Neural progenitor cell (in vitro differentiated cells): ENCODE data around the gene OR6B3. TPM values are rescaled to one million over a fixed set of nuclear protein-coding genes. Genes with fewer than 3 reads are reported as not detected.

ENCODE experiments used
- DNase-seq: peaks from one replicate; pipeline ENCODE4 v3.0.0-alpha.2; 2016; ENCODE audit warnings: low spot score
- H2AFZ ChIP-seq: fragments of 200-600 bp; sonication (generic); replicated peaks from 2 replicates; pipeline ENCODE4 v1.6.1; 2016; ENCODE audit warnings: antibody characterized with exemption
- H3F3A ChIP-seq: fragments of 200-600 bp; sonication (generic); 2 replicates; pipeline ENCODE4 v1.6.1; 2016; ENCODE audit warnings: antibody characterized with exemption, low read depth
- H3K27ac ChIP-seq: fragments of 200-600 bp; sonication (generic); 2 replicates; pipeline ENCODE4 v1.5.1; 2016; ENCODE audit warnings: mild to moderate bottlenecking
- H3K27me3 ChIP-seq: fragments of 200-600 bp; sonication (generic); 2 replicates; pipeline ENCODE4 v1.6.1; 2016; ENCODE audit warnings: mild to moderate bottlenecking, moderate library complexity
- H3K36me3 ChIP-seq: fragments of 200-600 bp; sonication (generic); 2 replicates; pipeline ENCODE4 v1.5.1; 2016
- H3K4me1 ChIP-seq: fragments of 200-600 bp; sonication (generic); 2 replicates; pipeline ENCODE4 v1.6.1; 2016; ENCODE audit warnings: mixed run types
- H3K4me2 ChIP-seq: fragments of 200-600 bp; sonication (generic); 2 replicates; pipeline ENCODE4 v1.6.1; 2016
- H3K4me3 ChIP-seq: fragments of 200-600 bp; sonication (generic); 2 replicates; pipeline ENCODE4 v1.5.1; 2016
- H3K79me2 ChIP-seq: fragments of 200-600 bp; sonication (generic); 2 replicates; pipeline ENCODE4 v1.6.1; 2016; ENCODE audit warnings: low read depth
- H3K9ac ChIP-seq: fragments of 200-600 bp; sonication (generic); 2 replicates; pipeline ENCODE4 v1.6.1; 2016
- H3K9me3 ChIP-seq: fragments of 200-600 bp; sonication (generic); 2 replicates; pipeline ENCODE4 v1.5.1; 2016; ENCODE audit warnings: low read depth
- H4K20me1 ChIP-seq: fragments of 200-600 bp; sonication (generic); 2 replicates; pipeline ENCODE4 v1.6.1; 2016; ENCODE audit warnings: low read depth
- H3K27ac Mint-ChIP-seq: 3 replicates; pipeline ENCODE4 v1.8.0; 2021; ENCODE audit warnings: mixed read lengths
- H3K27me3 Mint-ChIP-seq: 2 replicates; pipeline ENCODE4 v1.8.0; 2022; ENCODE audit warnings: low read depth, mild to moderate bottlenecking, inconsistent platforms, moderate library complexity, mixed read lengths; ENCODE audit not compliant: insufficient read depth
- H3K36me3 Mint-ChIP-seq: 3 replicates; pipeline ENCODE4 v1.8.0; 2021; ENCODE audit warnings: mixed read lengths
- H3K4me1 Mint-ChIP-seq: 3 replicates; pipeline ENCODE4 v1.8.0; 2021; ENCODE audit warnings: mixed read lengths
- H3K4me3 Mint-ChIP-seq: 3 replicates; pipeline ENCODE4 v1.8.0; 2021; ENCODE audit warnings: mild to moderate bottlenecking, moderate library complexity, mixed read lengths
- H3K9me3 Mint-ChIP-seq: 3 replicates; pipeline ENCODE4 v1.8.0; 2020; ENCODE audit warnings: mixed read lengths
- CTCF ChIP-seq: fragments of 200-600 bp; sonication (generic); IDR thresholded peaks from 2 replicates; pipeline ENCODE4 v1.5.1; 2017; ENCODE audit warnings: antibody characterized with exemption, mild to moderate bottlenecking
- EZH2 ChIP-seq: fragments of 200-600 bp; sonication (generic); IDR thresholded peaks from 2 replicates; pipeline ENCODE4 v1.6.1; 2017; ENCODE audit warnings: antibody characterized with exemption, mild to moderate bottlenecking, moderate library complexity
- EZH2phosphoT487 ChIP-seq: fragments of 200-600 bp; sonication (generic); IDR thresholded peaks from 2 replicates; pipeline ENCODE4 v1.6.1; 2017; ENCODE audit warnings: antibody characterized with exemption
- total RNA-seq: library from RNA; depleted of rRNA; stranded (reverse); fragments of >200 nt; gene quantifications from 2 replicates; pipeline ENCODE4 v1.2.3, GENCODE V29; 2015; ENCODE audit warnings: low replicate concordance

OR6B3 gene
- total RNA-seq, 1 donor from 2014 or later, result not detected

GRCh38 chr2:240060977-240061591 is 7.8 kb upstream of the OR6B3 start:
- Histone ChIP-seq H3K4me2 (no peak overlapping the region), H3K27ac (no peak overlapping the region), H3K9me3 (no peaks in the 10 kb centered on the region), H3K4me3 (no peak overlapping the region), H4K20me1 (no peaks in the 10 kb centered on the region), H2AFZ (peak overlapping the region; percentile 61), H3K27me3 (peaks cover 18% of the 10 kb centered on the region), H3F3A (no peaks in the 10 kb centered on the region), H3K4me1 (no peaks in the 10 kb centered on the region), H3K36me3 (no peaks in the 10 kb centered on the region), H3K79me2 (no peaks in the 10 kb centered on the region), H3K9ac (no peak overlapping the region)
- peaks cover 14% of the 10 kb centered on the region for H3K27me3 Mint-ChIP-seq
- no peaks in the 10 kb centered on the region for H3K4me1 Mint-ChIP-seq
- TF ChIP-seq CTCF (peak; percentile 80), EZH2 (no peak), EZH2phosphoT487 (no peak)
- no peaks in the 10 kb centered on the region for H3K36me3 Mint-ChIP-seq
- no peaks in the 10 kb centered on the region for H3K9me3 Mint-ChIP-seq
- no peak overlapping the region for H3K4me3 Mint-ChIP-seq
- H3K27ac Mint-ChIP-seq, result no peak overlapping the region
- DNase-seq, result peak; percentile 65

GRCh38 chr2:240056678-240057077 is 3.4 kb upstream of the OR6B3 start:
- H3K9me3 ChIP-seq, result no peaks in the 10 kb centered on the region
- no peak overlapping the region for H3K9ac ChIP-seq
- Mint-ChIP-seq H3K9me3 (no peaks in the 10 kb centered on the region), H3K27ac (no peak overlapping the region), H3K27me3 (peaks cover 23% of the 10 kb centered on the region), H3K4me3 (no peak overlapping the region), H3K4me1 (no peaks in the 10 kb centered on the region), H3K36me3 (no peaks in the 10 kb centered on the region)
- no peaks in the 10 kb centered on the region for H3K36me3 ChIP-seq
- no peak overlapping the region for H3K4me2 ChIP-seq
- H3K27ac ChIP-seq, result no peak overlapping the region
- no peak overlapping the region for H3K4me3 ChIP-seq
- peaks cover 61% of the 10 kb centered on the region for H3K27me3 ChIP-seq
- no peaks in the 10 kb centered on the region for H3K4me1 ChIP-seq
- TF ChIP-seq EZH2phosphoT487 (no peak), CTCF (no peak), EZH2 (no peak)
- no peaks in the 10 kb centered on the region for H4K20me1 ChIP-seq
- no peak overlapping the region for H2AFZ ChIP-seq
- H3F3A ChIP-seq, result no peaks in the 10 kb centered on the region
- no peaks in the 10 kb centered on the region for H3K79me2 ChIP-seq
- DNase-seq, result no peak

GRCh38 chr2:240055177-240055917 is 2.0 kb upstream of the OR6B3 start:
- H3K4me3 ChIP-seq, result no peak overlapping the region
- peaks cover 21% of the 10 kb centered on the region for H3K27me3 Mint-ChIP-seq
- no peak overlapping the region for H3K27ac Mint-ChIP-seq
- H3K9me3 Mint-ChIP-seq, result no peaks in the 10 kb centered on the region
- H3K4me1 ChIP-seq, result no peaks in the 10 kb centered on the region
- no peak overlapping the region for H3K9ac ChIP-seq
- TF ChIP-seq EZH2phosphoT487 (no peak), EZH2 (no peak), CTCF (no peak)
- H3K27me3 ChIP-seq, result peaks cover 74% of the 10 kb centered on the region
- no peak overlapping the region for H3K4me3 Mint-ChIP-seq
- H4K20me1 ChIP-seq, result no peaks in the 10 kb centered on the region
- H3K36me3 ChIP-seq, result no peaks in the 10 kb centered on the region
- H3K9me3 ChIP-seq, result no peaks in the 10 kb centered on the region
- no peak overlapping the region for H2AFZ ChIP-seq
- H3K79me2 ChIP-seq, result no peaks in the 10 kb centered on the region
- no peak overlapping the region for H3K27ac ChIP-seq
- H3K4me1 Mint-ChIP-seq, result peaks cover 4% of the 10 kb centered on the region
- H3K36me3 Mint-ChIP-seq, result no peaks in the 10 kb centered on the region
- H3K4me2 ChIP-seq, result no peak overlapping the region
- H3F3A ChIP-seq, result no peaks in the 10 kb centered on the region
- no peak for DNase-seq
